ENCODE measurements around the gene ALDH1L1.

ALDH1L1 gene

GRCh38 chr3:126054870-126055269, 125.5 kb downstream of the ALDH1L1 start:
- DNase-seq (ENCODE audit: low read depth), result no peak

DNA sequence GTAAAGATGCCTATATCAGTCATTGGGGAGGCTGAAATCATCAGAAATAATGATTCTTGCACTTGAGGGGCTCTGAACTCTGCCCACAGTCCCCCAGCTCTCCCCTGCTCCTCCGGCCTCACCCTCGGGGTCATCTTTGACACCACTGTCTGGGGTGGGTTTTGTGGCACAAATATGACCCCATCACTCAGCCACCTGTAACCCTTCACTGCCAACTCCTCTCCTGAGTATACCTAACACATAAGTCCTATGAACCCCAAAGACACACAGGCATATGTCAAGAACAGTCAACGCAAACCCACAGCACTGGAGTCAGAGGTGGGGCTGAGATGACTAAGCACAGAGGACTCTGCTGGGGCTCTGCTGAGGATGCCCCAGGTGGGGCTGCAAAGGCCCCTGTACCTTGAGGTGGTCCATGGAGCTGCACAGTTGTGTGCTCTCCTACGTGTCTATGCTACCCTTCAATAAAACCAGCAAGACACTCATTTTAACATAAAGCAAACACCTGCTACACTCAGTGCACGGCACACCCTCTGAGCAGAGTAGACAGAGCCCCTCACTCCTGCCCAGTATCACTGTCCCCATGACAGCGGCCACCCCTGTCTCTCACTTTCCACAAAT, 126.3 kb downstream of the ALDH1L1 start:
- DNase-seq (ENCODE audit: low read depth), result no peak

Measured in ELR (cell line).